Ovary (tissue), 9 donors: ENCODE measurements around the gene IL9R. TPM values are rescaled to one million over a fixed set of nuclear protein-coding genes. Genes with fewer than 3 reads are reported as not detected.
A peak's percentile ranks its signal among the peaks of the same experiment; 100 is the strongest.

ENCODE experiments used
- DNase-seq, 5 donors: peaks; one replicate each; pipeline ENCODE4 v3.0.0-alpha.2; 2019 to 2020
- H3K27ac ChIP-seq, 2 donors: fragments of 200-600 bp; one replicate each; pipeline versions ENCODE4 v1.5.1 to v1.8.0; 2019 to 2022
- H3K27me3 ChIP-seq: fragments of 200-600 bp; one replicate; pipeline ENCODE4 v1.8.0; 2022
- H3K36me3 ChIP-seq: fragments of 200-600 bp; sonication (generic); one replicate; pipeline ENCODE4 v1.5.1; 2019
- H3K4me1 ChIP-seq: one replicate; pipeline ENCODE4 v1.8.1; 2013; ENCODE audit warnings: mild to moderate bottlenecking, moderate library complexity; ENCODE audit not compliant: insufficient read depth
- H3K4me3 ChIP-seq: fragments of 200-600 bp; sonication (generic); one replicate; pipeline ENCODE4 v1.5.1; 2017
- H3K9me3 ChIP-seq, 2 donors: fragments of 200-600 bp in 1 of 2; sonication (generic) in 1 of 2; one replicate each; pipeline versions ENCODE4 v1.5.1 to v1.8.1; 2013 to 2019; ENCODE audit warnings: mild to moderate bottlenecking in 1 of 2, moderate library complexity in 1 of 2
- EP300 ChIP-seq: sonication (generic); formaldehyde crosslinking; IDR thresholded peaks from one replicate; pipeline ENCODE4 v1.6.1; 2017; ENCODE audit warnings: antibody characterized with exemption
- POLR2A ChIP-seq: fragments of 450-650 bp; IDR thresholded peaks from one replicate; pipeline ENCODE4 v1.6.1; 2017; ENCODE audit warnings: antibody characterized with exemption, mild to moderate bottlenecking, moderate library complexity
- WGBS, 3 donors: extraction: QIAGEN DNeasy Blood & Tissue Kit in 1 of 3; methylation state at CpG; one replicate each; pipeline versions ENCODE4 v1.1.5 to v1.1.7; 2013 to 2017; 5-methylcytosine and 5-hydroxymethylcytosine counted together
- intact Hi-C, 4 donors: fragments of 100-400 bp; cut with DNase I; formaldehyde crosslinking; loops; one replicate each; pipeline versions ENCODE4 v1.11.0 to v1.15.1; 2022 to 2023
- polyA plus RNA-seq, 2 donors: library from polyadenylated mRNA; stranded (reverse); fragments of 200-250 nt in 1 of 2; fragments of 350-450 nt in 1 of 2; fragmentation: Illumina TruSeq in 1 of 2; extraction: RNeasy Lipid Tissue Mini Kit (QIAGEN cat#74804) in 1 of 2; gene quantifications; one replicate each; pipeline ENCODE4 v1.2.3, GENCODE V29; 2013 to 2014
- total RNA-seq, 7 donors: library from RNA; depleted of rRNA in 2 of 7; stranded (reverse); fragments of >200 nt in 2 of 7; fragmentation: NEBNext Ultra II Directional in 3 of 7; extraction: Animal tissue kit (Norgen Biotek cat#: 25700) in 3 of 7; gene quantifications; one replicate each; pipeline versions ENCODE4 v1.1.0 to v1.2.4, GENCODE V29; 2016 to 2023
- TF ChIP-seq, protein P1 (sequence below), 3 donors: fragments of 450-650 bp in 2 of 3; fragments of 200-600 bp in 1 of 3; IDR thresholded peaks; one replicate each; pipeline versions ENCODE4 v1.5.1 to v1.8.0; 2016 to 2022; ENCODE audit warnings: antibody characterized with exemption in 3 of 3, mild to moderate bottlenecking in 1 of 3
- donor health status: DM: no; HTN: no; CAD: no; lungs with moderate emphysema.
- donor health status: DM: no; HTN: no; CAD: no.
- donor health status: Bipolar disorder and iron deficiency.
- donor health status: DM: yes; HTN: yes; CAD: no.
- donor health status: DM: no; HTN: no; CAD: no.
- donor health status: DM: yes; HTN: yes; CAD: no.

IL9R gene
- total and polyA plus RNA-seq, 9 donors, result 0.05 to 0.20 (median 0.12) TPM; not detected in 5

DNA sequence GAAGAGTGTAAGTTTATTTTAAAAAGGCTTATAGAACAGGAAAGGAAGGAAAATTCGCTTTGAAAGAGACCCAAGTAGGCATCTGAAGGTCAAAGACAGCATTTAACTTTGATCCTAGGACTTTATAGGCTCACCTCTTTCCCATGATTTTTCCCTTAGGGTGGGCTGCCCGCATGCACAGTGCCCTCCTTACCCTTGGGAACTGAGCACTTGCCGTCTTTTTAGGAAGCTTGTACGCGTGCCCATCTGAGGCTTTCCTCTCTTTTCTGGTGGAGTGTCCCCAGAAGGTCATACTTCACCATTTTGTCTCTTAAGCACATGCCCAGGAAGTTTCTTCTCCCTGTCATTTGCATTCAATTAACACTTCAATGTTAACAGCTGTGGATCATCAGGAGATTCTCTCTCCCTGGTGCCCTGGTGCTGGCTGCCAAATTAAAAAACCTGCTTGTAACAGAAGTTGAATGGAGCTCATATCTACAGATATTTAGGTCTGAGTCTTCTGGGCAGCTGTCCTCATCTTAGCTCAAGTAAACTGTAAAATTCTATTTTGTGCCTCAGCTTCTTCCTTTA is 38.4 kb upstream of the IL9R start:
- no peaks in the 10 kb centered on the region for H3K36me3 ChIP-seq
- H3K4me1 ChIP-seq, result no peaks in the 10 kb centered on the region
- no peak for DNase-seq
- no peak overlapping the region for H3K27ac ChIP-seq
- intact Hi-C loops, result no loop called here
- WGBS, 3 donors, result 66 to 75% (median 73%) methylated on average over 5 of the region's 5 CpGs
- TF ChIP-seq POLR2A (no peak), EP300 (no peak)
- TF ChIP-seq, protein P1, sequence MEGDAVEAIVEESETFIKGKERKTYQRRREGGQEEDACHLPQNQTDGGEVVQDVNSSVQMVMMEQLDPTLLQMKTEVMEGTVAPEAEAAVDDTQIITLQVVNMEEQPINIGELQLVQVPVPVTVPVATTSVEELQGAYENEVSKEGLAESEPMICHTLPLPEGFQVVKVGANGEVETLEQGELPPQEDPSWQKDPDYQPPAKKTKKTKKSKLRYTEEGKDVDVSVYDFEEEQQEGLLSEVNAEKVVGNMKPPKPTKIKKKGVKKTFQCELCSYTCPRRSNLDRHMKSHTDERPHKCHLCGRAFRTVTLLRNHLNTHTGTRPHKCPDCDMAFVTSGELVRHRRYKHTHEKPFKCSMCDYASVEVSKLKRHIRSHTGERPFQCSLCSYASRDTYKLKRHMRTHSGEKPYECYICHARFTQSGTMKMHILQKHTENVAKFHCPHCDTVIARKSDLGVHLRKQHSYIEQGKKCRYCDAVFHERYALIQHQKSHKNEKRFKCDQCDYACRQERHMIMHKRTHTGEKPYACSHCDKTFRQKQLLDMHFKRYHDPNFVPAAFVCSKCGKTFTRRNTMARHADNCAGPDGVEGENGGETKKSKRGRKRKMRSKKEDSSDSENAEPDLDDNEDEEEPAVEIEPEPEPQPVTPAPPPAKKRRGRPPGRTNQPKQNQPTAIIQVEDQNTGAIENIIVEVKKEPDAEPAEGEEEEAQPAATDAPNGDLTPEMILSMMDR (IDR thresholded peaks at IDR 0.05), result no peak
- no peaks in the 10 kb centered on the region for H3K9me3 ChIP-seq
- no peaks in the 10 kb centered on the region for H3K27me3 ChIP-seq
- H3K4me3 ChIP-seq, result no peak overlapping the region

DNA sequence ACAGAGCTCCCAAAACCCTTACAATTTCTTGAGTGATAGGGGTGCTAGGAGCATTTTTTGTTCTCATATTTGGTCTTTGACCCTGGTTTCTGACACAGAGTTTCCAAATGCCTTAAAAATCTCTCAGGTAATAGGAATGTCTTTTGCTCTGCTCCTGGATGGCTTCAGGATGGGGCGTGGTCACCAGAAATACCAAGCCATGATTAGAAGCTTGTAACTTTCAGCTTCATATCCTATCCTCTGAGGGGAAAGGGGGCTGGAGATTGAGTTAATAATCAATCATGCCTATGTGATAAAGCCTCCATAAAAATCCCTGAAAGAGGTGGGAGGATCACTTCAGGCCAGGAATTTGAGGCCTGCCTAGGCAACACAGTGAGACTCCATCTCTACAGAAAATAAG is 34.6 kb upstream of the IL9R start:
- WGBS, 3 donors, result 52 to 61% (median 61%) methylated on average over 1 of the region's 1 CpG
- Histone ChIP-seq H3K4me1 (no peaks in the 10 kb centered on the region), H3K4me3 (no peak overlapping the region), H3K36me3 (no peaks in the 10 kb centered on the region), H3K27ac (no peak overlapping the region), H3K27me3 (no peaks in the 10 kb centered on the region), H3K9me3 (no peaks in the 10 kb centered on the region)
- TF ChIP-seq, protein P1 (IDR thresholded peaks at IDR 0.05), result no peak
- no peak for TF ChIP-seq POLR2A
- TF ChIP-seq EP300, result no peak
- intact Hi-C loops, result no loop called here
- DNase-seq, result no peak

DNA sequence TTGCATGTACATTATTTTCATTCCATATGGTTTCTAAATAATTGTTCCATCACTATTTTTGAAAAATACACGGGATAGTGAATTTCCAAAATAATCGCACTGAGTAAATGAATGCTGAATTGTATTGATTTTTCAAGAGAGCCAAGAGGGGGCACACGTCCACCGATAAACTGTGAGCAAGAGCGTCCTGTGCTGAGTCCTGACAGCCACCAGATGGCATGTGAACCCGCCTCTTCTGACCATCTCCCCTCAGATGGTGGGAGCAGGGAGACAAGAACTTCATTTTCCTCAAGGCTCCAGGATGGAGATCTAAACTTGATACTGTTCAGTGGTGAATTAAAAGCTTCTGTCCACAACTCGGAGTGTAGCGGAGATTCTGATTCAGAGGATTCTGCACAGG is 30.6 kb upstream of the IL9R start:
- Histone ChIP-seq H3K27me3 (no peaks in the 10 kb centered on the region), H3K9me3 (no peaks in the 10 kb centered on the region), H3K27ac (no peak overlapping the region), H3K36me3 (no peaks in the 10 kb centered on the region), H3K4me1 (no peaks in the 10 kb centered on the region), H3K4me3 (no peak overlapping the region)
- no peak for TF ChIP-seq EP300
- TF ChIP-seq, protein P1 (IDR thresholded peaks at IDR 0.05), result no peak
- no peak for TF ChIP-seq POLR2A
- DNase-seq, result peak in 1 of 5 donors; percentile 36
- 35 to 56% (median 38%) methylated on average over 8 of the region's 8 CpGs for WGBS, 3 donors
- intact Hi-C loops, result no loop called here

DNA sequence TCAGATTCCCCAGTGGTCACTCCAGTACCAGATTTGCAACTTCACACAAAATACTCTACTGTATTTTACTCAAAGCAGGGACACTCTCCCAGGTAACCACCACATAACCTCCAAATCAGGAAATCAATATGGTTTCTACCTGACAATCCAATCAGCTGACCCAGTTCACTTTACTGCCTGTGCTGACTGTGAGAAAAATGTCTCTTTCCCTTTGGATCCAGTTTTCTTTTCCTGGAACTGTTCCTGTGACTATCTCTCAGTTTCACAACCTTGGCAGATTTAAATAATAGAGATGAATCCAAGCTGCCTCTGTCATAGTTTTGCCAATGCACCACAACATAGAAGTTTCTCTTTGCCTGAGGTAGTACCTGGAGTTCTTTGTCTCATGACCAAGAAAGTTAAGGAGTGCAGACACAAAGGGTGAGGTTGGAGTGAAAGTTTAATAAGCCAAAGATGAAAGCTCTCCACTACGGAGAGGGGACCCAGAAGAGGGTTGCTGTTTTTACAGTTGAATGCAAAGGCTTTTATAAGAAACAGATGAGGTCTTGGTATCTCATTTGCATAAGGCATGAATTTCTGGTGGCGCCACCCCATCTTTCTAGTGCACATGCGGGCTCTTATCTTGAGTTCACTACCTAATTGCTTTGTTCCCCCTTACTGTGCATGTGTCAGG is 29.7 kb upstream of the IL9R start:
- no peak for DNase-seq
- Histone ChIP-seq H3K36me3 (no peaks in the 10 kb centered on the region), H3K4me1 (no peaks in the 10 kb centered on the region), H3K9me3 (no peaks in the 10 kb centered on the region), H3K27me3 (no peaks in the 10 kb centered on the region), H3K4me3 (no peak overlapping the region), H3K27ac (no peak overlapping the region)
- no peak for TF ChIP-seq EP300
- TF ChIP-seq, protein P1 (IDR thresholded peaks at IDR 0.05), result no peak
- no peak for TF ChIP-seq POLR2A
- intact Hi-C loops, result no loop called here
- 70 to 81% (median 73%) methylated on average over 3 of the region's 3 CpGs for WGBS, 3 donors
